ENCODE data around the gene PAPPA2. TPM values are rescaled to one million over a fixed set of nuclear protein-coding genes. Genes with fewer than 3 reads are reported as not detected.

The PAPPA2 gene
- total and polyA plus RNA-seq, 10 of the 15 experiments (the other 5 are each of a cell fraction or from before 2014, with no cell fraction given): under 0.01 to 0.06 (median 0.03) TPM; not detected in 7

GRCh38 chr1:176479971-176480370 is 17.0 kb downstream of the PAPPA2 start (continued):
- TF ChIP-seq SPI1 (IDR thresholded peaks at IDR 0.05; ENCODE audit: borderline replicate concordance, insufficient read depth, low read depth, low read length): no peak

- BruUV-seq (replicated peaks): no TSS peak
These were observed 17.8 kb downstream of the PAPPA2 start for GRCh38 chr1:176480750-176481149.

More at GRCh38 chr1:176480750-176481149, 17.8 kb downstream of the PAPPA2 start:
- no peak overlapping the region for H3K4me3 ChIP-seq
- H3K4me2 ChIP-seq (ENCODE audit: control insufficient read depth, insufficient read depth): no peak overlapping the region
- TF ChIP-seq CREB1 (IDR thresholded peaks at IDR 0.05; ENCODE audit: low read depth) (no peak), BCLAF1 (IDR thresholded peaks at IDR 0.05) (no peak)
- no peak for FAIRE-seq
- intact Hi-C loops (cut with micrococcal nuclease; ENCODE audit: unreplicated experiment) (no loop called here), in situ Hi-C loops (cut with MboI) (no loop called here)
- ChIA-PET POLR2A (no interaction called here), SMC1A (ENCODE audit: uncharacterized antibody, unreplicated experiment) (no interaction called here), CTCF (interaction anchor here (1.3 kb wide), 1 partner anchor 9 kb away, joined by 4 read pairs; no protein-coding TSS in a partner anchor), RAD21 (ENCODE audit: unreplicated experiment) (no interaction called here)
- no peak overlapping the region for H3K9ac ChIP-seq (ENCODE audit: control insufficient read depth, insufficient read depth, low read length)
- no peaks in the 10 kb centered on the region; a peak in 1 of 4 replicates for H3K27me3 ChIP-seq (replicated peaks in 1 of 2; ENCODE audit: control insufficient read depth in 2 of 2, insufficient read depth in 2 of 2, low read length in 1 of 2)
- no peak overlapping the region for H2AFZ ChIP-seq (ENCODE audit: control insufficient read depth, low read depth, low read length)
- DNase-seq (ENCODE audit: low read depth, low spot score): no peak
- ATAC-seq: no peak
- H3K9me3 ChIP-seq (replicated peaks; ENCODE audit: control insufficient read depth, insufficient read depth, low read length): no peaks in the 10 kb centered on the region
- 20% methylated on average over 9 of the region's 9 CpGs for WGBS (ENCODE audit: insufficient coverage, insufficient replicate concordance, low lambda C conversion rate, missing lambda C conversion rate)
- no peak overlapping the region for H3K27ac ChIP-seq (ENCODE audit: control insufficient read depth, insufficient read depth)
- no peaks in the 10 kb centered on the region for H3K4me1 ChIP-seq (ENCODE audit: control insufficient read depth, insufficient read depth, low read length)
- no peaks in the 10 kb centered on the region for H3K79me2 ChIP-seq (ENCODE audit: control insufficient read depth, insufficient read depth, low read length)
- no peaks in the 10 kb centered on the region for H3K36me3 ChIP-seq (ENCODE audit: control insufficient read depth in 2 of 2, insufficient read depth in 2 of 2, low read length in 1 of 2)
- no peaks in the 10 kb centered on the region for H4K20me1 ChIP-seq (ENCODE audit: control insufficient read depth, insufficient read depth)
